NCI-H460 (cell line): ENCODE data around the gene E2F4. TPM values are rescaled to one million over a fixed set of nuclear protein-coding genes. Genes with fewer than 3 reads are reported as not detected.

Experiments used
- DNase-seq: peaks from one replicate; pipeline ENCODE4 v3.0.0-alpha.2; 2016; ENCODE audit warnings: low read depth; ENCODE audit errors: extremely low read depth
- total RNA-seq: library from RNA; depleted of rRNA; stranded (reverse); fragments of >200 nt; shearing (Covaris generic); gene quantifications from 2 replicates; pipeline ENCODE4 v1.2.3, GENCODE V29; 2014

Gene E2F4
- total RNA-seq, 1 experiment from 2014 or later, result 122 TPM

DNA sequence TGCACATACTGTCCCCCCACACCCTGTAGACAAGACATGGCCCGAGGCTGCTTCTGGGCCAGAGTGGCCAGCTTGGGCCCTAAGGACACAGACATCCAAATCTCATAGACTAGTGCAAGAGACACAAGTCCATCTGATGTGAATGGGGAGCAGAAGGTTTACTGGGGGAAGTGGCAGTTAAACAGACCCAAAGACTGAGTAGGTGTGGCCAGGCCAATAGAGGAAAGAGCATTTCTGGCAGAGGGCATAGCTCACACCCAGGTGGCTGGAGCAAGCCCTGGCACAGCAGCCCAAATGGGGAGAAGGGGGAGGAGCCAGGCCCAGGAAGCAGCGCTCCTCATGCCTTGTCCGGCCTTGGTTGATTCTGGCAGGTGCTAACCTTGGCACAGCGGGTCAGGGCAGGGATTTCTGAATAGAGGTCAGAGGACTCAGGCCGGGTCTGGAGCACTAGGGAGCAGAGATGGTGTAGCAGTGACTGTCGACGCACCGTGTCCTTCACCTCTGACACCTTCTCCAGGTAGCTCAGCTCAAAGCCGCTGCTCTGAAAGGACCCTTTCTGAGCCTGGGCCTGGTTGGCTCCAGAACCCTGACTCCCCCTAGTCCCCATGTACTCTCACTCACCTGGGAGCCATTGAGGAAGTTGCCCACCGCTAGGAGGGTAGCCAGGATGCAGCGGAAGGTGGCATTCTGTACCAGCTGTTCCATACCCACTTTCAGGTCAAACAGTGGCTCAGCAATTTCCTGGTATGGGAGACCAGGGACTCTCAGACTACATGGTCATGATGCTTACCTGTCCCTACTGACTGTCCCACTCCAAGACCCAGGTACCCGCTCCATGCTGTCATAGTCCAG, 39.1 kb downstream of the E2F4 start:
- DNase-seq, result no peak

DNA sequence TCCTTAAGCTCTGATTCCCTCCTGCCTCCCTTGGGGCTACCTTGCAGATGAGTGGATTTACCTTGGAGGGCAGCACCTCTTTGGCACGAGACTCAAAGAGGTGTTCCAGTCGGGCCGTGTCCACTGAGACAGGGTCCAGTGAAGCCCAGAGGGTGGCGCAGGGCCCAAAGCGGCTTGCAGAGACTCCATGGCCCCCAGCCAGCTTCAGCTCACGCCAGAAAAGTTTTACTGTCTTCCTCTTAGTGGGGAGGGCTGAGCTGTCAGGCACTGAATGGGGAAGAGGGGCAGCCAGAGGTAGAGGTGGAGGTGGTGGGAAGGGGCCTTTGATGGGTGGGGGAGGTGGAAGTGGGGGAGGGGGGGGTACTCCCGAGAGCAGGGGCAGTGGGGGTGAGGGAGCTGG, 41.6 kb downstream of the E2F4 start:
- DNase-seq, result no peak

DNA sequence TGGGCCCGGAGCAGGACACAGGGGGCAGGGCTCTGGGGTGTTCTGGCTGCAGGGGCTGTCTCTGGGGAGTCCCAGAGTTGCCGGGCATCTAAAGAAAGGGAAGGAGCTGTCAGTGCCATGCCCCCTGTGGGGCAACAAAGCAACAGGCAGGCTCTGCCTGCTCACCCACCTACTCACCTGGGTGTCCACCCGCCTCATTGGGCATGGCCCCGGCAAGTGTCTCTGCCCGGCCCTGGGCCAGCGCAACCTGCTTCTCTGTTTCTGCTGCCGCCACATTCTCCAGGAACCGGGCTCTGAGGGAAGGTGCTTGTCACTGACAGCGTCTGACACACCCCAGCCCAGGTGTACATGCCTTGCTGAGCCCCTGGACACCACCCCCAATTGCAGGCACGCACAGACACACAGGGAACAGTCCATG, 42.2 kb downstream of the E2F4 start:
- no peak for DNase-seq

GRCh38 chr16:67235816-67236562, 44.0 kb downstream of the E2F4 start:
- DNase-seq, result no peak

GRCh38 chr16:67236563-67237395, 44.8 kb downstream of the E2F4 start:
- peak; percentile 75 for DNase-seq

DNA sequence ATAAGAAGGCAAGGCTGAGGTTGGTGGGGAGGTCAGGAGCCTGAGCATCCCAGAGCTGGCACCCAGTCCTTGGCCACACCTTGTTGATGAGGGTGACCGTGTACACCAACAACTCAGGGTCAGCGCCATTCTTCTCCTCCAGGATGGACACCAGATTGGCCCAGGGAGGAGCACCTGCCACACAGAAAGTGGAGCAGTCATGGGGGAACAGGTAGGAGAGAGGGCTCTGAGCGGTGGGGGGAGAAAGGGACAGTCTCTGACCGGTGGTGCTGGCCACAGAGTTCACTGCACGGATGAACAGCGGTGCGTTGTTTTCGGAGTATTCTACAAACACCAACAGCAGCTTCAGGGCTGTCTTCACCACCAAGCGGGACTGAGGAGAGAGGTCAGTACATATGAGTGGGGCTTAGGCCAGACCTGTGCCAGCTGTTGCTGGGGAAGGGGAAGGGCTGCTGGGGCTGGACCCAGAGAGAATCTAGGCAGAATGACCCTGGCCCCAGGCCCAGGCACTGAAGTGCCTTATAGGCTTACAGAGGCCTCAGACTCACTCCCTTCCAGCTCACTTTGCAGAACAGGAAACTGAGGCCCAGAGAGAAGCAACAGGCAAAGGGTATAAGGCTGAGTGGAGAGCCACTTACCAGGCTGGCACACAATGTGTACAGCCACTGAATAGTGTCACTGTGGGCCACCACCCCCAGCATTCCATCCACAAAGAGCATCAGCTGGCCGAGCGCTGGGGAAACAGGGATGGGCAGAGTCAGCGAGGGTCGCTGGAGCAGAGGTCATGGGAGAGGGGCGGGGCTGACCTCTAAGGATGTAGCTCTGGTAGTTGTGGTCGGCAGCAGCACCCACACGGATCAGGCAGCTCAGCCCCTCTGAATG, 45.7 kb downstream of the E2F4 start:
- no peak for DNase-seq

DNA sequence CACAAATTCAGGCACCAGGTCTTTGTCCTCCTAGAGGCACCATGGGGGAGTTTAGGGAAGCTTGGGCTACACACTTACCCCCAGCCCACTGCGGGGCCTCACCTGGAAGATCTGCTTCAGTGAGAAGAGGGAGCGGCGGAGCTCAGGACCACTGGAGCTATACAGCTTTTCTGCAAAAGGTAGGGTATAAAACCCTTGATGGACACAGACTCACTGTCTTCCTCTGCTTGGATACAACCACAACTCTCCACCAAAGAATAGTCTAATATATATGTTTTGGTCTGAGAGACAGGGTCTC, 46.3 kb downstream of the E2F4 start:
- no peak for DNase-seq

DNA sequence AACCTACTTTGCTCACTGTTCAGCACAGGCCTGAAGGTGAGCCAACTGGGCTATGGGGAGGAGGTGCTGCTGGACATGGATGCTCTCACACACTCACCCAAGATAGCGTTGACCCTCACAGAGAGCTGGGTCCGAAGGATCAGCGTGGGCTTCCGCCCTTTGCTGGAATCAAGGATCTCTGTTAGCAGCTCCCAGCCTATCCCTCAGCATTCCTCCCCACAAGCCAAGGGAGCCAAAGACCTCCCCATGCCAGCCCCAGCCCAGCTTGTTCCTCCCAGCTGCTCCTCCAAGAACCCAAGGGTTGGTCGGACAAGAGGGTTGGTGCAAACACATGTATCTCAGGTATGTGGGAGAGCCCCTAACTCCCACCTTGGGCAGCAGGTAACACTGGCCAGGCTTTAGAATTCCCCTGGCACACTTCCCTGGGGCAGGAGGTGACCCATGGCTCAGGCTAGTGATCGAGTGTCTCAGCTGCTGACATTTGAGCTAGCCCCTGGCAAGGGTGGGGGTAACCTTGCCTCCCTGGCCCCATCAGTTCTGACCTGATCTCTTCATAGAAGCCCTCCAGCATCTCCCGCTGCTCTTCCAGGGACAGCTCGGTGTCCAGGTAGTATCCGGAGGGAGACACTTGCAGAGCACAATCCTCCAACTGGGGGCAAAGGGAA, 47.0 kb downstream of the E2F4 start:
- DNase-seq, result no peak

GRCh38 chr16:67240506-67240905, 48.6 kb downstream of the E2F4 start:
- no peak for DNase-seq

- peak; percentile 68 for DNase-seq
Observed at GRCh38 chr16:67241008-67241900, 49.3 kb downstream of the E2F4 start.

DNA sequence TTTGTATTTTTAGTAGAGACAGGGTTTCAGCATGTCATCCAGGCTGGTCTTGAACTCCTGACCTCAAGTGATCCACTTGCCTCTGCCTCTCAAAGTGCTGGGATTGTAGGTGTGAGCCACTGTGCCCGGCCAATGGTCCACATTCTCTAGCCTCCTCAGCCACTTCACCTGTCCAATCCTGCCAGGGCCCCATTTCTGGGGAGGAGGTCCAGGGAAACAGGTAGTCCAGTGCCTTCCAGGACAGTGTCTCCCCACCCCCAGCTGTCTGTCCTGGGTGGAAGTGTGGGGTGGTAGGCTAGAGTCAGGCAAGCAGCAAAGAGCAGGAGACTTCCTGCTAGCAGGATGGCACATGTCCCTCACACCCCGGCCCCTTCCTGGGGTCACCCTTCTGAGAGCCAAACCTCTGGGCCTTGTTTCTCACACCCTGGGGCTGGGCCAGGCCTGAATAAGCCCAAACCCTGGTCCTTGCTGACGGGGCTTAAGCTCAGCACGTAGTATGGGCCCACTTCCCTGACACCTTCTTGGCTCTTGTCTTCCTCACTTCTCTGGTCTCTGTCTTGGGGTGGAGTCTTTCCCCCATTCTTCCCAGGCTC, 50.3 kb downstream of the E2F4 start:
- DNase-seq, result no peak

DNA sequence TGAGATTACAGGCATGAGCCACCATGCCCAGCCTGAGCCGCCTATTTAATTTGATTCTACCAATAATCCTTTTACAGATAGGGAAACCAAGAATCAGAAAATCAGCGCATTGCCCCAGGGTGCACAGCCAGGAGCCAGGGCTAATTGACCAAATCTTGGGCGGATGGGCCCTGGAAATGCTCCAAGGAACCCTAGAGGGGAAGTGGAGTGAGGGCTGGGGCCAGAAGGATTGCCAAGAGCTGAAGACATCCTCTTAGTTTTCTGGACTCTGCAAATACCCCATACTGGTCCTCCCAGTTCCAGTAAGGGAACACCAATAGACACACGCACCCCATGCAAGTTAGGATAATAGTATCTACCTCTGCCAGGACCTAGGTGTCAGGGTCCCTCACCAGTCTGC, 51.5 kb downstream of the E2F4 start:
- DNase-seq, result no peak

GRCh38 chr16:67244387-67245185, 52.6 kb downstream of the E2F4 start:
- DNase-seq, result peak; percentile 59

DNA sequence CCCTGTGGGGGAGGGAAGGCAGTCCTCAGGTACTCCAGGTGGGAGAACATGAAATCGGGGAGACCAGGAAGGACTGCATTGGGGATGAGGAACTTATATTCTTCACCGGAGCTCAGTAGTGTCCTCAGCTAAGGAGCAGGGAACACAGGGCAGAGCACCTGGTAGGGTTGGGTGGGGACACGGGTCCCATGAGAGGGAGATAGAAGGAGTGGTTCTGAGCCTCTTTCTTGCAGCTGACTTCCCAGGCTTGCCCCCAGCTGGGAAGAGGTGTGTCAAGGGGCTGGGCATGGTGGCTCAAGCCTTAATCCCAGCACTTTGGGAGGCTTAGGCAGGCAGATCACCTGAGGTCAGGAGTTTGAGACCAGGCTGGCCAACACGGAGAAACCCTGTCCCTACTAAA, 53.2 kb downstream of the E2F4 start:
- DNase-seq, result no peak

GRCh38 chr16:67245674-67246080, 53.7 kb downstream of the E2F4 start:
- no peak for DNase-seq

GRCh38 chr16:67246081-67246755, 54.3 kb downstream of the E2F4 start:
- peak; percentile 69 for DNase-seq

- DNase-seq, result no peak
Observed at GRCh38 chr16:67246756-67247191, 54.8 kb downstream of the E2F4 start.
